Ureter (tissue), 1 donor: Measurements from ENCODE around the gene NRIP3. TPM values are rescaled to one million over a fixed set of nuclear protein-coding genes. Genes with fewer than 3 reads are reported as not detected.
"Not testable (repeated sequence)": the region's sequence is repeated elsewhere in the genome, so short reads cannot be mapped to it uniquely, and the experiment has no call there.

Experiments used
- DNase-seq: peaks from one replicate; pipeline ENCODE4 v3.0.0-alpha.2; 2020; ENCODE audit warnings: low spot score
- total RNA-seq: library from RNA; stranded (reverse); gene quantifications from one replicate; pipeline ENCODE4 v1.2.4, GENCODE V29; 2023
- donor health status: DM: yes; HTN: yes; CAD: no.

NRIP3 gene
- total RNA-seq, 1 donor from 2014 or later: 2.4 TPM

GRCh38 chr11:8971924-8972316 is 31.9 kb downstream of the NRIP3 start:
- no peak for DNase-seq

GRCh38 chr11:8971196-8971923 is 32.4 kb downstream of the NRIP3 start:
- no peak for DNase-seq

- no peak for DNase-seq
Measured at GRCh38 chr11:8967184-8967583, 36.6 kb downstream of the NRIP3 start.

GRCh38 chr11:8964324-8965320 is 39.2 kb downstream of the NRIP3 start, which contains the start of gene TMEM9B:
TSS of gene TMEM9B (minus strand) at chr11:8964442. CDS start at chr11:8964313, 129 bp downstream.
- DNase-seq: peak; percentile 93

- DNase-seq: peak; percentile 88
Measured at GRCh38 chr11:8963569-8964323, 40.1 kb downstream of the NRIP3 start.

GRCh38 chr11:8962841-8963240 is 41.0 kb downstream of the NRIP3 start:
- no peak for DNase-seq

GRCh38 chr11:8961401-8961800 is 42.4 kb downstream of the NRIP3 start:
- DNase-seq: no peak

GRCh38 chr11:8959546-8960166 is 44.1 kb downstream of the NRIP3 start:
- peak; percentile 52 for DNase-seq

- no peak for DNase-seq
Measured at GRCh38 chr11:8956860-8957259, 46.9 kb downstream of the NRIP3 start.

GRCh38 chr11:8948886-8949285 is 54.9 kb downstream of the NRIP3 start:
- DNase-seq: no peak

GRCh38 chr11:8947230-8947943 is 56.4 kb downstream of the NRIP3 start:
- no peak for DNase-seq

- no peak for DNase-seq
Measured at GRCh38 chr11:8942518-8943066, 61.2 kb downstream of the NRIP3 start, which contains the start of gene ASCL3. TSS of gene ASCL3 (minus strand) at chr11:8943016. CDS start at chr11:8938161, 4,855 bp downstream.

- no peak for DNase-seq
Measured at GRCh38 chr11:8941341-8942103, 62.3 kb downstream of the NRIP3 start.

GRCh38 chr11:8937659-8938058 is 66.1 kb downstream of the NRIP3 start:
- DNase-seq: no peak

GRCh38 chr11:8937159-8937558 is 66.6 kb downstream of the NRIP3 start:
- no peak for DNase-seq

GRCh38 chr11:8935789-8936188 is 68.0 kb downstream of the NRIP3 start:
- DNase-seq: not testable (repeated sequence)

- no peak for DNase-seq
Measured at GRCh38 chr11:8934742-8935488, 68.9 kb downstream of the NRIP3 start.

GRCh38 chr11:8933931-8934330 is 69.9 kb downstream of the NRIP3 start:
- no peak for DNase-seq
